ENCODE data around the gene CLK3.
"Not testable (repeated sequence)": the region's sequence is repeated elsewhere in the genome, so short reads cannot be mapped to it uniquely, and the experiment has no call there.

Gene CLK3

GRCh38 chr15:74628199-74628598 is 12.6 kb downstream of the CLK3 start:
- peaks cover 58% of the 10 kb centered on the region for H3F3A ChIP-seq (ENCODE audit: insufficient read depth, low read length)
- H3K4me3 ChIP-seq (ENCODE audit: low read length): peak overlapping the region; percentile 28
- no peak for DNase-seq
- peaks cover 58% of the 10 kb centered on the region for H3K4me1 ChIP-seq (ENCODE audit: low read length)
- TF ChIP-seq, protein P1, sequence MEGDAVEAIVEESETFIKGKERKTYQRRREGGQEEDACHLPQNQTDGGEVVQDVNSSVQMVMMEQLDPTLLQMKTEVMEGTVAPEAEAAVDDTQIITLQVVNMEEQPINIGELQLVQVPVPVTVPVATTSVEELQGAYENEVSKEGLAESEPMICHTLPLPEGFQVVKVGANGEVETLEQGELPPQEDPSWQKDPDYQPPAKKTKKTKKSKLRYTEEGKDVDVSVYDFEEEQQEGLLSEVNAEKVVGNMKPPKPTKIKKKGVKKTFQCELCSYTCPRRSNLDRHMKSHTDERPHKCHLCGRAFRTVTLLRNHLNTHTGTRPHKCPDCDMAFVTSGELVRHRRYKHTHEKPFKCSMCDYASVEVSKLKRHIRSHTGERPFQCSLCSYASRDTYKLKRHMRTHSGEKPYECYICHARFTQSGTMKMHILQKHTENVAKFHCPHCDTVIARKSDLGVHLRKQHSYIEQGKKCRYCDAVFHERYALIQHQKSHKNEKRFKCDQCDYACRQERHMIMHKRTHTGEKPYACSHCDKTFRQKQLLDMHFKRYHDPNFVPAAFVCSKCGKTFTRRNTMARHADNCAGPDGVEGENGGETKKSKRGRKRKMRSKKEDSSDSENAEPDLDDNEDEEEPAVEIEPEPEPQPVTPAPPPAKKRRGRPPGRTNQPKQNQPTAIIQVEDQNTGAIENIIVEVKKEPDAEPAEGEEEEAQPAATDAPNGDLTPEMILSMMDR (IDR thresholded peaks at IDR 0.05; ENCODE audit: low read length): no peak
- no peak for TF ChIP-seq EZH2phosphoT487 (IDR thresholded peaks at IDR 0.05; ENCODE audit: low read length)
- no peak for TF ChIP-seq EZH2 (optimal IDR thresholded peaks at IDR 0.05; ENCODE audit: low read depth, low read length)
- peak overlapping the region; percentile 90 for H3K27ac ChIP-seq (ENCODE audit: low read length)
- peak overlapping the region; percentile 55 for H3K4me2 ChIP-seq (ENCODE audit: low read depth, low read length)
- H3K9ac ChIP-seq (ENCODE audit: low read length): peak overlapping the region; percentile 54; the same call in 1 of the 2 replicates
- 0 out of 2 replicates have a peak, but pooled peaks cover 4% of the 10 kb centered on the region for H4K20me1 ChIP-seq (ENCODE audit: insufficient read depth, low read length)
- H2AFZ ChIP-seq (ENCODE audit: low read length): no peak overlapping the region
- no peaks in the 10 kb centered on the region for H3K9me3 ChIP-seq (replicated peaks; ENCODE audit: insufficient read depth, low read length)
- H3K9me2 ChIP-seq (replicated peaks; ENCODE audit: insufficient read depth, low read length): no peaks in the 10 kb centered on the region
- no peaks in the 10 kb centered on the region for H3K27me3 ChIP-seq (replicated peaks; ENCODE audit: insufficient read depth, low read length)
- H3K79me2 ChIP-seq (ENCODE audit: low read length): peaks cover 54% of the 10 kb centered on the region
- peaks cover 27% of the 10 kb centered on the region; the same call in 1 of the 2 replicates for H3K36me3 ChIP-seq (replicated peaks; ENCODE audit: insufficient read depth, low read length)

DNA sequence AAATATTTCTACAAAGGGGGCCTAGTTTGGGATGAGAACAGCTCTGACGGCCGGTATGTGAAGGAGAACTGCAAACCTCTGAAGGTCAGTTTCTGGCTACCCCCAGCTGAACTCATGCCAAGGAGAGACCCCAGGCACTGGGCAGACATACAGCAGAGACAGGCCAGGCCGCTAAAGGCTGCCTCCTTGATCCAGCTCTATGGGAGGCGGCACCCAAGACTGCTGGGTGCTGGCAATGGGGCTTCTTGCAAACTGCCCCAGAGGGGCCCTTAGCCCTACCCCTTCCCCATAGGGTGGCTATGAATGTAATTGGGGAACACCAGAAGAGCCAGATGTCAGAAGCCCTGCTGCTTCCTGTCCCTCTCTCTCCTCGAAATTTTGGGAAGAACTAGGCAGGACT is 13.3 kb downstream of the CLK3 start:
- Histone ChIP-seq H3K27ac (ENCODE audit: low read length) (peak overlapping the region; percentile 90; the same call in 1 of the 2 replicates), H3K4me3 (ENCODE audit: low read length) (no peak overlapping the region), H4K20me1 (ENCODE audit: insufficient read depth, low read length) (0 out of 2 replicates have a peak, but pooled peaks cover 4% of the 10 kb centered on the region), H3K4me2 (ENCODE audit: low read depth, low read length) (peak overlapping the region; percentile 55; the same call in 1 of the 2 replicates), H3K9me3 (replicated peaks; ENCODE audit: insufficient read depth, low read length) (no peaks in the 10 kb centered on the region), H2AFZ (ENCODE audit: low read length) (no peak overlapping the region), H3K79me2 (ENCODE audit: low read length) (peaks cover 47% of the 10 kb centered on the region), H3K9me2 (replicated peaks; ENCODE audit: insufficient read depth, low read length) (no peaks in the 10 kb centered on the region), H3K36me3 (replicated peaks; ENCODE audit: insufficient read depth, low read length) (peaks cover 21% of the 10 kb centered on the region; the same call in 1 of the 2 replicates), H3F3A (ENCODE audit: insufficient read depth, low read length) (peaks cover 50% of the 10 kb centered on the region), H3K9ac (ENCODE audit: low read length) (no peak overlapping the region), H3K4me1 (ENCODE audit: low read length) (peaks cover 51% of the 10 kb centered on the region), H3K27me3 (replicated peaks; ENCODE audit: insufficient read depth, low read length) (no peaks in the 10 kb centered on the region)
- TF ChIP-seq EZH2 (optimal IDR thresholded peaks at IDR 0.05; ENCODE audit: low read depth, low read length): no peak
- TF ChIP-seq, protein P1 (IDR thresholded peaks at IDR 0.05; ENCODE audit: low read length): no peak
- no peak for TF ChIP-seq EZH2phosphoT487 (IDR thresholded peaks at IDR 0.05; ENCODE audit: low read length)
- no peak for DNase-seq

GRCh38 chr15:74629696-74630095 is 14.1 kb downstream of the CLK3 start:
- H3K9me3 ChIP-seq (replicated peaks; ENCODE audit: insufficient read depth, low read length); DNase-seq; H3K9me2 ChIP-seq (replicated peaks; ENCODE audit: insufficient read depth, low read length); H3K4me3 ChIP-seq (ENCODE audit: low read length); H4K20me1 ChIP-seq (ENCODE audit: insufficient read depth, low read length); H3K27ac ChIP-seq (ENCODE audit: low read length); H2AFZ ChIP-seq (ENCODE audit: low read length); H3K27me3 ChIP-seq (replicated peaks; ENCODE audit: insufficient read depth, low read length); H3K9ac ChIP-seq (ENCODE audit: low read length); H3K4me2 ChIP-seq (ENCODE audit: low read depth, low read length): not testable (repeated sequence)
- Histone ChIP-seq H3F3A (ENCODE audit: insufficient read depth, low read length) (peaks cover 44% of the 10 kb centered on the region), H3K36me3 (replicated peaks; ENCODE audit: insufficient read depth, low read length) (peaks cover 17% of the 10 kb centered on the region; the same call in 1 of the 2 replicates), H3K4me1 (ENCODE audit: low read length) (peaks cover 43% of the 10 kb centered on the region), H3K79me2 (ENCODE audit: low read length) (peaks cover 39% of the 10 kb centered on the region)
